ENCODE results near the gene CWC27.

The CWC27 gene

DNA sequence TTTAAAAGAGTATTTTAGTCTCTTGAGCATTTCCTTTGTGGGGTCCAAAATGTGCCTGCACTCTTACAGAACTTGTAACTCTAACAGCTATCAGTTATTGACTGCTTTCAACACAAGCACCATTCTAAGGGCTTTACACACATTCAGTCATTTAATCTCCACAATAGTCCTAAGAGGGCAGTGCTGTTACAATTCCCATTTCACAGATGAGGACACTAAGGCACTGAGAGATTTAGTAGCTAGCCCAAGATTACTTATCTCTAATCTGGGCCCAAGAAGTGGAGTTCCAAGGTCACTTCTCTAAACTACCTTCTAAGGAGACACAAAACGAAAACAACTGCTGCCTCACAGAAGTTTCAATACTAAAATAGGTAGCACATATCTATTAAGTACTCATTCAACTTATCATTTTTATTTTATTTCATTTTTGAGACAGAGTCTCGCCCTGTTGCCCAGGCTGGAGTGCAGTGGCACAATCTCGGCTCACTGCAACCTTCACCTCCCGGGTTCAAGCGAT, 275.2 kb downstream of the CWC27 start:
- no peak for DNase-seq

- no peak for DNase-seq
These were observed 278.5 kb downstream of the CWC27 start for GRCh38 chr5:65047225-65047624.

GRCh38 chr5:65047948-65048690, 279.4 kb downstream of the CWC27 start:
- DNase-seq = no peak

DNA sequence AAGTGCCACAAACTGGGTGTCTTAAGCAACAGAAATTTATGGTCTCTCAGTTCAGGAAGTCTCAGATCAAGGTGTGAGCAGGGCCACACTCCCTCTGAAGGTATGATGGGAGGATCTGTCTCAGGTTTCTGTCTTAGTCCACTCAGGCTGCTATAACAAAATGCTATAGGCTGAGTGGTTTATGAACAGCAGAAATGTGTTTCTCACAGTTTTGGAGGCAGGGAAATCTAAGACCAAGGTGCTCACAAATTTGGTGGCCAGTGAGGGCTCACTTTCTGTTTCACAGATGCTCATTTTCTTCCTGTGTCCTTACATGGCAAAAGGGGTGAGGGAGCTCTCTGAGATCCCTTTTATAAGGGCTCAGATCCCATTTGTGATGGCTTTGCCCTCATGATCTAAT, 281.4 kb downstream of the CWC27 start:
- DNase-seq = no peak

DNA sequence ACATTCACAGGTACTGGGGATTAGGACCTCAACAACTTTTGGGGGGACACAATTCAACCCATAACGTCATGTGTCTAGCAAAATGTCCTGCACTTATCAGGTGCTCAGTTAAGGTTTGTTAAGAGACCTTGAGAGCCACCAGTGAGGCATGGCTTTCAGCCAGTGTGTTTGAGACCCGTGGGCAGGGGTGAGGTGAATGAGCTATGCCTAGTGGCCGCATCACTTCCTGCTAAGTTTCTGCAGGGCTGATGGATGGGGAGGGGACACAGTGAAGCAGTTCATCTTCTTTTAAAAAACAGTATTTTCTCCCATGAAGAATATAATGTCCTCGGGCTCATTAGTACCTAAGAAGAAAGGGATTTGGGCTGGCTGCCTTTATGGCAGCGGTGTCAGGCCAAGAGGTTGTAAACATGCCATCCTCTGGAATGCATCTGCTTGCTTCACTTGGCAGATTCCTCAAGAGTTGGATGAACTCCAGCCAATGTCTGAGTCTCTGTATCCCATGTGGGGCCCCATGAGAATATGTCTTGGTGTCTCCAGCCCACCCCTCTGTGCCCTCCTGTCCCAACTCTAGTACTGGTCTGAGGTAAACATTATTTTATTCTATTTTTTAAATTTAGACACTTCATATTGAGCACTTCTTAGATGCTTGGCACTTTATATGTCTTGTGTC, 282.2 kb downstream of the CWC27 start:
- no peak for DNase-seq

DNA sequence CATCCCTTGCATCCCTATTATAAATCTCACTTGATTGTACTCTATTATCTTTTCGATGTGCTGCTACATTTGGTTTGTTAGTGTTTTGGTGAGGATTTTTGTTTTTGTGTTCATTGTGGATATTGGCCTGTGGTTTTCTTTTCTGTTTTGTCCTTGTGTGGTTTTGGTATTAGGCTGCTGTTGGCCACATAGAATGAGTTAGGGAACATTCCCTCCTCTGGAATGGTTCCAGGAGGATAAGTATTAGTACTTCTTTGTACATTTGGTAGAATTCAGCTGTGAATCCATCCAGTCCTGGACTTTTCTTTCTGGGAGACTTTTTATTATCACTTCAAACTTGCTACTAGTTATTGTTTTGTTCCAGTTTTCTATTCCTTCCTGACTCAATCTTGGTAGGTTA, 287.2 kb downstream of the CWC27 start:
- DNase-seq = no peak

- DNase-seq = no peak
These were observed 291.2 kb downstream of the CWC27 start for GRCh38 chr5:65059681-65060598.

- no peak for DNase-seq
These were observed 292.7 kb downstream of the CWC27 start for GRCh38 chr5:65061250-65061973.

DNA sequence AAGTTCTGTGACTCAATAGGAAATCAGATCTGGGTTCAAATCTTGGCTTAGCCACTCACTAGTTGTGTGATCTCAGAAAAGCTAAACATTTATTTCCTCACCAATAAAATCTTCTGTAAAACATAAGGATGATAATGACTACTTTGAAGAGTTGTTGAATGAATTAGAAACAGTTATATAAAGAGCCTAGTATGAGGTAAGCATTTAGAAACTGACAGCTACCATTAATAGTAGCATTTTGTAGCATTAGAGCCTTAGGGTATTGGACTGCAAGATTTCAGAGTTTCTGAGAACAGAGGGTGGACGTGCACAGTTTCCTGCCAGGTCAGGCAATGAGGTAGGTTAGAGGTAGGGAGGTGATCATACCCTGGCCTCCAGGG, 293.2 kb downstream of the CWC27 start:
- no peak for DNase-seq

DNA sequence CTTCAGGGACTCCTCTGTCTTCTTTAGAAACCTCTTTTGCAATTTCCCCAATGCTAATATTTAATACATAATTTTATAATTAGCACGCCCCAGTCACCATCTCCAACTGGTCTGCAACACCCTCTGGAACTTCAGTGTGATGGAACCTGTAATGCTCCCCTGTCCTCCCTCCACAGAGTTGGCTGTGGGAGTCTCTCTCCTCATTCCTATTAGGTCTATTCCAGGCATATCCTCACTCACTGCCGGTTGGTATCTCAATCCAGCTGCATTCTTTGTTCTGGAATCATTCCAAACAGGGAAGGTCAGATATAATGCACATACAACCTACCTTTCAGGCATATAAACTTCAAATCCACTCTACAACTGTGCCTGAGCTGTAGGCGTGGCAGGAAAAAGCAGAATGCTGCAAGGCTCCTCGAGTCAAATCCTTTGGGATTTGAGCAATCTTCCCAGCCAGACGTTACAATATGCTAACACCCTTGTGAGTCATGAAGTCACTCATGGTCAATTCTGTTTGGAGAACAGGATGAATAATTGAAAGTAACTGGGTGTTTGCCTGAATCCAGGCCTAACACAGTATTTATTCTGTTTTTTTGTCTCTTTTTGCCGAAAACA, 293.8 kb downstream of the CWC27 start:
- no peak for DNase-seq

GRCh38 chr5:65065001-65065511, 296.3 kb downstream of the CWC27 start:
- DNase-seq = no peak

GRCh38 chr5:65066387-65067146, 297.8 kb downstream of the CWC27 start:
- no peak for DNase-seq

GRCh38 chr5:65067147-65067506, 298.4 kb downstream of the CWC27 start:
- no peak for DNase-seq
